K562 (cell line): Measurements from ENCODE around the gene MYL6B. TPM values are rescaled to one million over a fixed set of nuclear protein-coding genes. Genes with fewer than 3 reads are reported as not detected.

ENCODE experiments used
- ATAC-seq: fragments of 200-7000 bp; cut with Tn5 transposase; 3 replicates; pipeline ENCODE4 v1.9.1; 2020; ENCODE audit warnings: moderate library complexity
- BruUV-seq: library from RNA; stranded (reverse); fragments of 400-500 nt; replicated peaks from 2 replicates; lab custom pipeline; 2021; lab: Mats Ljungman, UMichigan
- CTCF ChIA-PET: fragments of 300-600 bp; formaldehyde crosslinking; extraction: SDS; loops from one replicate; lab custom pipeline; 2021; ENCODE audit warnings: low intra/inter-chr PET ratio; lab: Yijun Ruan, JAX
- POLR2A ChIA-PET: fragments of 300-600, 350-650 bp; sonication (Branson Sonifier 250); formaldehyde crosslinking; extraction: SDS; loops from one replicate; lab custom pipeline; 2021; ENCODE audit warnings: antibody characterized with exemption, inconsistent platforms; lab: Yijun Ruan, JAX
- DNase-seq, 4 experiments: peaks; one replicate each; pipeline versions ENCODE4 v3.0.0 to v3.0.0-alpha.2; 2011 to 2018; ENCODE audit warnings: low spot score in 3 of 4, mixed read lengths in 3 of 4; ENCODE audit errors: extremely low read depth in 1 of 4
- FAIRE-seq: peaks from 2 replicates; lab custom pipeline; 2011; peaks lifted over from hg19 to GRCh38; lab: Jason Lieb, UNC
- H2AFZ ChIP-seq: 2 replicates; pipeline ENCODE4 v1.6.0; 2011; ENCODE audit warnings: low read depth, low read length, control low read depth, inconsistent platforms
- H3K27ac ChIP-seq: fragments of 200-600 bp; 3 replicates; pipeline ENCODE4 v1.8.0; 2011; ENCODE audit warnings: low read depth, mild to moderate bottlenecking, control low read depth, inconsistent platforms, low read length, moderate library complexity, mixed read lengths; ENCODE audit errors: extremely low read depth
- H3K27me3 ChIP-seq, 2 experiments: fragments of 300-600 bp in 1 of 2; 2 replicates in 1 of 2; 3 replicates in 1 of 2; pipeline versions ENCODE4 v1.6.0 to v1.8.0; 2011; ENCODE audit warnings: inconsistent platforms in 2 of 2, low read length in 2 of 2, mild to moderate bottlenecking in 1 of 2, mixed read lengths in 1 of 2, moderate library complexity in 1 of 2; ENCODE audit not compliant: control insufficient read depth in 2 of 2, insufficient read depth in 2 of 2
- H3K36me3 ChIP-seq: fragments of 300-600 bp; 3 replicates; pipeline ENCODE4 v1.8.0; 2011; ENCODE audit warnings: mild to moderate bottlenecking, low read length, inconsistent platforms; ENCODE audit not compliant: control insufficient read depth, insufficient read depth
- H3K4me1 ChIP-seq, 2 experiments: fragments of 200-600 bp in 1 of 2; replicated peaks in 1 of 2; 2 replicates in 1 of 2; 3 replicates in 1 of 2; pipeline versions ENCODE4 v1.5.1 to v1.8.0; 2011; ENCODE audit warnings: inconsistent platforms in 2 of 2, low read length in 2 of 2, mild to moderate bottlenecking in 1 of 2, mixed read lengths in 1 of 2, moderate library complexity in 1 of 2; ENCODE audit not compliant: control insufficient read depth in 2 of 2, insufficient read depth in 2 of 2
- H3K4me2 ChIP-seq: 2 replicates; pipeline ENCODE4 v1.6.1; 2011; ENCODE audit warnings: low read length, control low read depth, inconsistent platforms, mixed read lengths; ENCODE audit not compliant: insufficient read depth
- H3K4me3 ChIP-seq: fragments of 200-600 bp; sonication (generic), shearing (Covaris generic); 2 replicates; pipeline ENCODE4 v1.5.1; 2016; ENCODE audit warnings: control low read depth, inconsistent platforms
- H3K79me2 ChIP-seq: fragments of 200-600 bp; 3 replicates; pipeline ENCODE4 v1.8.0; 2011; ENCODE audit warnings: low read length, inconsistent platforms; ENCODE audit not compliant: control insufficient read depth, insufficient read depth
- H3K9ac ChIP-seq, 2 experiments: 2 replicates each; pipeline versions ENCODE4 v1.6.0 to v1.6.1; 2011; ENCODE audit warnings: low read depth in 2 of 2, low read length in 2 of 2, control low read depth in 1 of 2, inconsistent platforms in 1 of 2, mild to moderate bottlenecking in 1 of 2, mixed read lengths in 1 of 2; ENCODE audit not compliant: insufficient read depth in 1 of 2
- H3K9me1 ChIP-seq: one replicate; pipeline ENCODE4 v1.6.0; 2011; ENCODE audit warnings: inconsistent platforms, mild to moderate bottlenecking, low read length, moderate library complexity; ENCODE audit not compliant: control insufficient read depth, insufficient read depth
- H3K9me3 ChIP-seq: replicated peaks from 2 replicates; pipeline ENCODE4 v1.5.1; 2011; ENCODE audit warnings: low read depth, low read length, inconsistent platforms; ENCODE audit not compliant: control insufficient read depth, insufficient read depth
- H4K20me1 ChIP-seq: replicated peaks from 2 replicates; pipeline ENCODE4 v1.6.1; 2011; ENCODE audit warnings: low read length, inconsistent platforms, mixed read lengths; ENCODE audit not compliant: control insufficient read depth, insufficient read depth
- ELF1 ChIP-seq: fragments of 200-800 bp; sonication (Bioruptor generic); IDR thresholded peaks from 2 replicates; pipeline ENCODE4 v1.6.1; 2016; ENCODE audit warnings: missing genetic modification characterization, missing compliant biosample characterization
- FOXK2 ChIP-seq, 2 experiments: fragments of 450-650 bp; IDR thresholded peaks in 1 of 2; conservative IDR thresholded peaks in 1 of 2; 2 replicates each; pipeline ENCODE4 v1.6.1; 2016; ENCODE audit warnings: low read depth in 2 of 2, mild to moderate bottlenecking in 1 of 2
- in situ Hi-C: fragments of 300-500 bp; cut with MboI; formaldehyde crosslinking; loops from 4 replicates; pipeline ENCODE4 v1.15.0; 2018; ENCODE audit warnings: inconsistent platforms, mixed read lengths
- intact Hi-C: fragments of 100-400 bp; cut with micrococcal nuclease; formaldehyde crosslinking; loops from 2 replicates; pipeline ENCODE4 v1.14.2; 2022
- polyA plus RNA-seq, 8 experiments: library from polyadenylated mRNA; depleted of rRNA in 4 of 8; stranded (reverse) in 5 of 8; unstranded in 3 of 8; fragments of >200 nt; fragmentation: Nextera tagmentation in 2 of 8; fragmentation: Illumina TruSeq in 1 of 8; extraction: Ambion mirVana in 2 of 8; extraction: Trizol in 1 of 8; gene quantifications; 2 replicates each; pipeline versions ENCODE4 v1.2.1 to v1.2.3, GENCODE V29; 2011 to 2014; ENCODE audit warnings: inconsistent platforms in 1 of 8, missing spikeins in 1 of 8
- total RNA-seq, 7 experiments: library from RNA; depleted of rRNA in 6 of 7; stranded (reverse); fragments of >200 nt in 6 of 7; fragmentation: Illumina TruSeq in 2 of 7; extraction: Trizol in 2 of 7; gene quantifications; 2 replicates each; pipeline versions ENCODE4 v1.2.1 to v1.2.3, GENCODE V29; 2011 to 2021; ENCODE audit warnings: low replicate concordance in 1 of 7
- TF ChIP-seq, protein P1 (sequence below), 3 experiments: fragments of 200-800 bp in 1 of 3; sonication (Bioruptor generic) in 1 of 3; sonication (generic) in 1 of 3; formaldehyde crosslinking in 1 of 3; IDR thresholded peaks; 2 replicates each; pipeline versions ENCODE4 v1.6.1 to v1.8.0; 2016 to 2022; ENCODE audit warnings: mild to moderate bottlenecking in 2 of 3, missing compliant biosample characterization in 2 of 3, missing genetic modification characterization in 2 of 3, missing genetic modification reagents in 1 of 3
- TF ChIP-seq, protein P2 (sequence below): fragments of 200-800 bp; sonication (Bioruptor generic); IDR thresholded peaks from 2 replicates; pipeline ENCODE4 v1.6.1; 2017; ENCODE audit warnings: missing genetic modification characterization, missing compliant biosample characterization

MYL6B gene
- total and polyA plus RNA-seq, 9 of the 15 experiments (the other 6 are each of a cell fraction or from before 2014, with no cell fraction given): 42.8 to 77.3 (median 68.6) TPM

DNA sequence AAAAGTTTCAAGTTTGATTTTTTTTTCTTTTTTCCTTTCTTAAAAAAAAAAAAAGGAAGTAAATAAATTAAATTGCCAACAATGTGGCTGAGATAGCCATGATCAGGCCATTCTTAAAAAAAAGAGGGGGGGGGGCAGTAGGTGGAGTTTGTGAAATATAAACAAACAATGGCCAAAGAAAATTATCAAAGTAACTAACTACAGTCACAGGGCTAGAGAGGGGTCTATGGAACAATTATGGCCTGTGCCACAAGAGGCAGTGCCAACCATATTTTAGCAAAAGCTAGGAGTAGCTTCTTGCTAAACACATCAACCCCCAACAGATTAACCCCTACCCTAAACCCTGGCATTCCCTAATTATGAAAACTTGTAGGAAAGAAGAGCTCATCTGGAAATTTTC is 53.1 kb downstream of the MYL6B start:
- in situ Hi-C loops: no loop called here
- CTCF ChIA-PET: interaction anchor here (0.6 to 2.1 kb wide), 3 partner anchors 15 to 855 kb away, joined by 4 to 9 read pairs (median 4); partner anchors contain the start of gene NABP2
- TF ChIP-seq ELF1 (tag): no peak
- TF ChIP-seq, protein P1, sequence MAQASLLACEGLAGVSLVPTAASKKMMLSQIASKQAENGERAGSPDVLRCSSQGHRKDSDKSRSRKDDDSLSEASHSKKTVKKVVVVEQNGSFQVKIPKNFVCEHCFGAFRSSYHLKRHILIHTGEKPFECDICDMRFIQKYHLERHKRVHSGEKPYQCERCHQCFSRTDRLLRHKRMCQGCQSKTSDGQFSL (CRISPR knock-in tag; IDR thresholded peaks at IDR 0.05): no peak; the same call in 1 of the 2 replicates
- TF ChIP-seq, protein P1 (tag; IDR thresholded peaks at IDR 0.05): peak in 1 of 2 experiments; percentile 82; a peak in 2 of 4 replicates
- TF ChIP-seq FOXK2 (conservative IDR thresholded peaks at IDR 0.05 in 1 of 2, IDR thresholded peaks at IDR 0.05 in 1 of 2; ENCODE audit: low read depth in 2 of 2): 0 out of 4 replicates have a peak, but pooled peaks of 1 of the 2 experiments have one; percentile 25
- TF ChIP-seq, protein P2, sequence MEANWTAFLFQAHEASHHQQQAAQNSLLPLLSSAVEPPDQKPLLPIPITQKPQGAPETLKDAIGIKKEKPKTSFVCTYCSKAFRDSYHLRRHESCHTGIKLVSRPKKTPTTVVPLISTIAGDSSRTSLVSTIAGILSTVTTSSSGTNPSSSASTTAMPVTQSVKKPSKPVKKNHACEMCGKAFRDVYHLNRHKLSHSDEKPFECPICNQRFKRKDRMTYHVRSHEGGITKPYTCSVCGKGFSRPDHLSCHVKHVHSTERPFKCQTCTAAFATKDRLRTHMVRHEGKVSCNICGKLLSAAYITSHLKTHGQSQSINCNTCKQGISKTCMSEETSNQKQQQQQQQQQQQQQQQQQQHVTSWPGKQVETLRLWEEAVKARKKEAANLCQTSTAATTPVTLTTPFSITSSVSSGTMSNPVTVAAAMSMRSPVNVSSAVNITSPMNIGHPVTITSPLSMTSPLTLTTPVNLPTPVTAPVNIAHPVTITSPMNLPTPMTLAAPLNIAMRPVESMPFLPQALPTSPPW (CRISPR knock-in tag): peak; percentile 44; the same call in 1 of the 2 replicates

More for the DNA sequence above, 53.1 kb downstream of the MYL6B start:
- Histone ChIP-seq H3K27me3 (no peaks in the 10 kb centered on the region), H3K9ac (peak overlapping the region in 1 of 2 experiments; percentile 5; a peak in 2 of 4 replicates), H3K36me3 (peaks cover 48% of the 10 kb centered on the region), H3K4me1 (peaks cover 2 to 25% of the 10 kb centered on the region in 2 experiments; a peak in 3 of 5 replicates), H3K4me2 (no peak overlapping the region), H3K4me3 (no peak overlapping the region), H2AFZ (no peak overlapping the region), H3K9me1 (no peaks in the 10 kb centered on the region), H4K20me1 (no peaks in the 10 kb centered on the region), H3K79me2 (no peaks in the 10 kb centered on the region), H3K27ac (peak overlapping the region; percentile 64; the same call in 1 of the 3 replicates), H3K9me3 (no peaks in the 10 kb centered on the region)
- ATAC-seq (no peak; the same call in 2 of the 3 replicates), FAIRE-seq (no peak), DNase-seq (no peak)
- BruUV-seq: no TSS peak
- intact Hi-C loops: no loop called here
- POLR2A ChIA-PET: interaction anchor here (0.8 to 6.3 kb wide), 7 partner anchors 13 to 110 kb away, joined by 3 to 68 read pairs (median 3); partner anchors contain the start of genes ANKRD52, CNPY2, ESYT1 and RNF41
